NAMALWA (cell line): Measurements from ENCODE around the gene IGF1R.

Experiments used
- DNase-seq: peaks from one replicate; pipeline ENCODE4 v3.0.0-alpha.2; 2015; ENCODE audit warnings: low spot score

IGF1R gene

DNA sequence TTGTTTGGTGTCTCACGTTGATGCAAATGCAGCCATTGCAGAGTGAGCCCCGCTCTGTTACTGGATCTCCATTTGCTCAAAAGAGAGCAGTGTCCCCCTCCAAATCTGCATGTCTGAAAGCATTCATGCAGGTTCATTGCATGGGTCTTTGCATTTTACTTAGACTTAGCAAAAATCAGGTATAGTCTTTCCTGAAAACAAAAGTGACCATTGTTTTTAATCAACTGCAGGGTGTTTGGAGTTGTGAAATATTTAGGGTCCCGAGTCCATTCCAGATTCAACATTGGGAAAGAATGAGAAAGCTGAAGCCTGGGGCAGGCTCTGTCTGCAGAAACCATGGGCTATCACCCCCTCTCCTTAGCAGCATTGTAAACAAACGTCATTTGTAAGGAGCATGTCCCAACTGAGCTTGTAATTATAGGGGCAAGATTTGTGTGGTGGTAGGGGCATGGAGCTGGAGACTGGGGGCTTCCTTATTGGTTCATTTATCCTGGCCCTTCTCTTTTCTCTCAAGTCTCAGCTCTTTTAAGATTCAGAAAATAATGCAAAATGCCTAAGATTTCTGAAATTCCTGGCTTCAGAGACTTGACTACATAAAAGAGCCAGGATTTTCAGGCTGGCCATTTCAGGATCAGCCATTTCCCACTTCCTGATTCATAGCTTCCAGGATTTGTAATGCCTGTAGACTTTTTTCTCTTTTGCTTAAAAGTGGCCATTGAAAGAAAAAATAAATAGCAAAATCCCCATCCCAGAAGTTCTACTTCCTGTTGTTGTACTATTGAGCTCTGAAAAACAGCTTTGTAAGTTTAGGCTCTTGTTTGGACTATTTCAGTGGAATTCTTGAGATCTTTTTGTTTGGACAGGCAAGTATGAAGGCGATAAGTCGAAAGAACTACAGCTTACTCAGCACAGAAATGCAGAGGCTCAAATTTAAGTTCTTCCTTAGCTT lies 23.0 kb downstream of the IGF1R start:
- DNase-seq: no peak

DNA sequence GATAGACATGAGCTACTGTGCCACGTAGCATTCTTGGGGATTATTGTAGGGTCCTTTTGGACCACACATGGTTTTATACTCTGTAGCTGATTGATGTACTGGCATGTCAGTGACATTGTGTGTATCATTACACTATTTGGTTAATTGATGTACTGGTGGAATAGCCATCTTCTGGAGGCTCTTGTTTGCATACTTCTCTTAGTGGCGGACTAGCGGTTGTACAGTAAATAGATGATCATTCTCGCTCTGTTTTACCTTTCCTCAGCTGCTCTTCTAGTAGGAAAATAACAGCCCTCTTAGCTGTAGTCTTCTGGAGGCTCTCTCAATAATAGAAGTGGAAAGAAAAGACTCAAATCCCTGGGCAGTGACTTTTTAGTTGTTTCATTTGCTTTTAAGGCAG lies 24.8 kb downstream of the IGF1R start:
- no peak for DNase-seq

DNA sequence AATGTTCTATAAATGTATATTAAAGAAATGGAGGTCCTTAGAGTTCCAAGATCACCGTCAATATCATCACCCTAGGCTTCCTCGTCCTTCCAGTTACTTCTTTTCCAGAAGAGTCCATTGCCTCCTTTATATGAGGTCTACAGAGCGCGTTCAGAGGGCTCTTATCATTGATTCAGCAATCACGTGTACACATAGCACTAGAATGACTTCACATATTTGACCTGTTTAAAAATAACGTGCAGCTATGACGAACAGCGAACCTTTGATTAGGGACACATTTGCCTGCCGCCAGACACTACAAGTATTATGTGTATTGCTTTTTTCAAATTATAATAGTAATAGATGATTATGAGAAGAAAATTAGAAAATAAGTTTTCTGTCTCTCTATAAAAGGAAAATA lies 26.0 kb downstream of the IGF1R start:
- no peak for DNase-seq

DNA sequence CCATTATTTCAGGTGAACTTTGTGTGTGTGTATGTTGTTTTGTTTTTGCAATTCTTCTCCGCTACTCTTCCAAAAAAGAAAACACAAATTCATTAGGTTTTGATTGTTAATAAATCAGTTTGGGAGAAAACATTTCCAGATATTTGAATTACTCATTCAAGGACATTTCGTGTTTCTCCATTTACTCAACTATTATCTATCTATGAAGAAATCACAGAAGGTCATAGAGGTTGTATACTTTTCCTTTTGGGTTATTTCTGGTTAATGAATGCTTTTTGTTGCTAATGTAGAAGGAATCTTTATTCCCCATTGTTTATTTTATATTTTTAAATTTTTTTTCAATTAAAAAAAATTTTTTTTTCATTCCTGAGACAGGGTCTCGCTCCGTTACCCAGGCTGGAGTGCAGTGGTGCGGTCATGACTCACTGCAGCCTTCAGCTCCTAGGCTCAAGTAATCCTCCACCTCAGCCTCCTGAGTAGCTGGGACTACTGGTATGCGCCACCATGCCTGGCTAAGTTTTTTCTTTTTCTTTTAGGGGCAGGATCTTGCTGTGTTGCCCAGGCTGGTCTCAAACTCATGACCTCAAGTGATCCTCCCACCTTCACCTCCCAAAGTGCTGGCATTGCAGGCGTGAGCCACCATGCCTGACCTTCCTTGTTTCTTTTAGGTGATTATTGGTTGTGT lies 28.4 kb downstream of the IGF1R start:
- no peak for DNase-seq

DNA sequence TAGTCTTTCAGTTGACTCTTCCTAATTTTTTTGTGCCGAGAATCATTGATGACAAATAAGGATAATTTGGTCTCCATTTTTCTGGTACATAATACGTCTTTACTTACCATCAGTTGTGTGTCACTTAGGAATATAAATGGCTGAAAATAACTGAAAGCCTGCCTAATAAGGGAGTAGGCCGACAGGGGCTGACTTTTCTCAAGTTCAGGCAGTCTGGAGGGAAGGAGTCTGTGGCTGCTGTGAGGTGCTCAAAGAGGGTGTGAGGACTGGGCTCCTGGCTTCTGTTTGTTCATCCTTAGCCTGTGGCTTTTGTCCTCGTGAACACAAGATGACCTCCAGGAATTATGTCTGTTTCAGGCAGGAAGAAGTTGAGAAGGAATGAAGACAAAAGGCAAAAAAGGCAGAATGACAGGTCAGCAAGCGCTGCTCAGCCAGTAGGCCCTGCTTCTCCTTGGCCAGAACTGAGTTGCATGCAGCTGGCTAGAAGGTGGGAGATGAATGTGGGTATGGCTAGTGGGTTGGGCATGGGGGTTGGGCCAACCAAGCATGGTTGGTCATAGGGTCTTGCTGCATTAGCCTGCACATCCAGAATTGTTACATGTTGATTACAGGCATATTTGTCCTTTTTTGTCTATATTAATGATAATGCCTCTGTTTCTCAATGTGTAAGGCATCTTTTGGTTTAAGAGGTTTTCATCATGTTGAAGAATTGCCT lies 29.2 kb downstream of the IGF1R start:
- no peak for DNase-seq

DNA sequence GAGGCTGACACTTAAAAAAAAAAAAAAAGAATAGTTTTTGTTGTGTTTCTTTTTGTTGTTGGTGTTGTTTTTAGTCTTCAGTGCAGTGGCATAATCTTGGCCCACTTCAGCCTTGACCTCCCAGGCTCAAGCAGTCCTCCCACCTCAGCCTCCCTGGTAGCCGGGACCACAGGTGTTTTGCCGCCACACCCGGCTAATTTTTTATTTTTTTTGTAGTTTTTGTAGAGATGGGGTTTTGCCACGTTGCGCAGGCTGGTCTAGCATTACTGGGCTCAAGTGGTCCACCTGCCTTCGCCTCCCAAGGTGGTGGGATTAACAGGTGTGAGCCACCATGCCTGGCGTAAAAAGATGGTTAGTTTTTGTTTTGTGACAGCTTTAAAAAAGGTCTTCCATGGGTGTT lies 30.1 kb downstream of the IGF1R start:
- DNase-seq: no peak

DNA sequence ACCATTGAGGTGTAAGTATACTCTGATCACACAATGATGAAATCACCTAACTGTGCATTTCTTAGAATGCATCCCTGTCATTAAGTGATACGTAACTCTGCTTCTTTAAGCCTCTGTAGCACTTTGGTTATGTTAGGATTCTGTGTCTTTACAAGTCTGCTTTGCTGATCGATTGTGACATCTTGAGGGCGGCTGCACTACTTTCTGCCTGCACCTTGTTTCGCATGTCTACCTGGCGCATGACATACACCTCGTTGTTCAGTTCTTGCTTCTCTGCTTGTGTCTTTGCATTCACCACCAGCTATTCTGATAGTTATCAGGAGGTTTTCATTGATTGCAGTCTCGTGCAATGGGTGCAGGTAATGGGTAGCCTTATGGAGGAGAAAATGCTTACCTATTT lies 32.7 kb downstream of the IGF1R start:
- DNase-seq: no peak

DNA sequence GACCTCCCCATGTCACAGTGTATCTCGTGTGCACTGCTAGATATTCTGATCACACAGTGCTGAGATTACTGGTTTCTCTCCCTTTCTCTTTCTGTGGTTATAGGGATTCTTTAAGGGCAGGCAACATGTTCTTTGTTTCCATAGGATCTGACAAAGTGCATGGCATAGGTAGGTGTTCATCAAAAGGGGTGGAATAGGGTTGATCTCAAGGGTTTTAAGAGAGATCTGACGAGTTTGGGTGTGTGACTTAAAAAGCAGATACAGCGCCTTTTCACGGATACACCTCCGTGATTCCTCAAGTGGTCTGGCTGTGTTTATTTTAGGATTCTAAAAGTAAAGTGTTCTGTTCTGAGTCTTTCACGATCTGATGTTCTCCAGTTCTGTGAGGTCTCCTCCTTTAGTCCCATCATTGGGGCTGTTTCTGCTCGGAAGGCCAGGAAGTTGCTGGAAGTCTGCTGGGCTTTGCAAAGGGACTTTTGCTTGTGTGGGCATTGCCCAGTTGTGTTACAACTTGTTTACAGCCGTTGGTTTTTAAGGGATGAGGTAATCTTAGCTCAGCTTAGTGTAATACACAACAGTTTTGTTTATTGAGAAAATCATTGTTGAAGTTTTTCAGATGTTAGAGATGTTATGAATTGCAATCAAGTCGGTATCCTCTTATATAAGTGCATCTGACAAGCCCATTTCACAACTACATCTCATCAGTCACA lies 34.8 kb downstream of the IGF1R start:
- no peak for DNase-seq

DNA sequence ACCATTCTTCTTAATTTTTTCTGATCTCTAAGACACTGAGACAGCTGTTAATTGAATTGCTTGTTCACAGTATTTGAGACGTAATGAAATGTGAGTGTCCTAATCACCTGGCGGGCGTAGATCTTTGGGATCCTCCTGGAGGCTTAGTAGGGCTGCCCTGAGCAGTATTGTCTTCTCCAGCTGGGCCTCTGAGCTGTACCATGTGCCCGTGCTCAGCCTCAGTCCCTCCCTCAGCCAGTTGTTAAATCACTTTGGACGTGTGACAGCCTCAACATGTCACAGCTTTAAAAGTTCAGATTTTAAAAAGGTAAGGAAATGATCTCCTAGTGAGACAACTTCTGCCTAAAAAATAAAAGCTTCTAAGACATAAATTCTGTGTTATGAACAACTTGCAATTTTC lies 35.5 kb downstream of the IGF1R start:
- no peak for DNase-seq

DNA sequence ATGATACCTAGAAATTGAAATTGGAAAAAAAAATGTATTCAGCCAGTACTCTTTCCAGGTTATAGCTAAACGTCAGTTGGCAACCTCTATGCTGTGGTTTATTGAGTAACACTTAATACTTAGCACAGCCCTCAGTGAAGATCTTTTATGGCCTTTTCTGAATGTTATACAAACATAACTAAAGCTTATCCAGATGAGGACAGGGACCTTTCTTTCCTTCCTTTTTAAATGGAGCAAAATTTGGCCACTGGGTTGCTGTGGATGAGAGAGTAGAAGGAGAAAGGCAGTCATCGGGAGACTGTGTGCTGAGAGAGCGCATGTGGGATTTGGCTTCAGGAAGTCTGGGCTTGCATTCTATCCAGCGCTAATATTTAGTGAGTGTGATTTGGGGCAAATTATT lies 36.1 kb downstream of the IGF1R start:
- no peak for DNase-seq

DNA sequence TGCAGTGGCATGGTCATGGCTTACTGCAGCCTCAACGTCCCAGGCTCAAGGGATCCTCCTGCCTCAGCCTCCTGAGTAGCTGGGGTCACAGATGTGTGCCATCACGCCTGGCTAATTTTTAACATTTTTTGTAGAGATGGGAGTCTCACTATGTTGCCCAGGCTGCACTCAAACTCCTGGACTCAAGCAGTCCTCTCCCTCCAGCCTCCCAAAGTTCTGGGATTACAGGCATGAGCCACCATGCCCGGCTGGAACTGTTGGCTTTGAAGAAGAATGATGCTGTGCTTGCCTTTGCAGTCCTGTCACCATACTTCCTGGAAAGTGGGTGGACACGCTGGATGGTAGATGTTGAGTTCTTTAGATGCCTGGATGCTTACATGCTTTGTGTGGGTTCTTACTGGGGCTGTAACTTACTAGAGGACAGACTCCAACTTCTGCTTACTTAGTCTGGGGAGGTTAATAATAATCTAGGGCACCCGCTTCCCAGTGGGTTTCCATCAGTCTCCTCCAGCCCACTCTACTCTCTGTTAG lies 36.7 kb downstream of the IGF1R start:
- DNase-seq: no peak

DNA sequence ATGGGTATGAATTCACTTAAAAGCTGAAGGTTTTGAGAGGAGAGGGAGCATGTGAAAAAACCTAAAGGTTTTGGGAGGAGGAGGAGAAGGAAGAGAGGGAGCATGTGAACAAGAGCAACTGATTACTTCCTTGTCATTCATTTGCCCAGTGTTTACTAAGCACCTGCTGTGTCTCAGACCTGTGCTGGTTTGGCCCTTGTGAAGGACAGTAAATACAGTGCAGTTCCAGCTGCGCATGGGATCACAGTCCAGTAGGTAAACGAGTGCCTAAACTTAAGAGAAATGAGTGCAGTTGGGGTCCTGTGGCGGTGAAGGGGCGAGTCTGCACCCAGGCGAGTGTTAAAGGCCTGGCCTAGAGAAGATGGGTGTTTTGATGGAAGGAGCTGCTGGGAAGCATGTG lies 38.6 kb downstream of the IGF1R start:
- DNase-seq: no peak

DNA sequence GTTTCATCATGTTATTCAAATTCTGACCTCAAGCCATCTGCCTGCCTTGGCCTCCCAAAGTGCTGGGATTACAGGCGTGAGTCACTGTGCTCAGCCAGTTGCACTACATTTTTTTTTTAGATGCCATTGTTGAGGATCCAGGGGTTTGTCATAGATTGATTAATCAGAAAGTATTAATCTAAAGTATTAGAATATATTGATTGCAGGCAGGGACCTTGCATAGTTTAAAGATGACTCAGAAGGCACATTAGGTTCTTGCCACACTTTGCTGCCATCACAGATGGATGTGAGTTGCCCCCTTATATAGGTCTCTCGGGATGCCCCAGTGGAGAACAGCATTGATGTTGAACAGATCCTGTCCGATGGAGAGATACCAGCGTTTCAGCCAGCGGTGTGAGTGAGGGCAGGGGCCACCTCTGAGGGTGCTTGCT lies 41.1 kb downstream of the IGF1R start:
- DNase-seq: no peak

DNA sequence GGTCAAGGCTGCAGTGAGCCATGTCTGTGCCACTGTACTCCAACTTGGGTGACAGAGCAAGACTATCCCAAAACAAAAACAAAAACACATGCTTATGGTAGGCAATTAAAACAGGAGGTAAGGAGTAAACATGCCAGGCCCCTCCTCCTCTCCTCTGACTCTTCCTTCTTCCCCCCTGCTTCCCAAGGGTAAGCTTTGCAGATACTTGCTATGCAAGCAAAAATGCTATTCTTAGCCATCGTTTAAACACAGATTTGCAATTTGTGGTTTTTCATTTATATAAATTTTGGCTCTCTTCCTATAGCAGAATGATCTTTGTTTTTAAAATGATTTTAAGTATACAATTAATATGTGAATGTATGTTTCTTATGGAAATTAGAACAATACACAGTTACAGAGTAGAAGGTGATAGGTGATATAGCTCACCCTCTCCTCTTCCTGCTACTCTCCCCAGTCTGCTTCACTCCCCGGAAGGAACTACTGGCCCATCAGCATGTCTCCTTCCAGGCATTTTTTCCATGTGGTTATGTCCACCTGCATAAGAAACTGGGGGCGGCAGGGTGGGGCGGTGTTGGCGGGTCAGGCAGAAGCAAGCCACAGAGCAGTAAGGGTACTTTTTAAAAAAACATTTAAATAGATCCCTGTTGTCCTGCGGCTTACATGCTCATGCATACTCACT lies 42.1 kb downstream of the IGF1R start:
- no peak for DNase-seq

DNA sequence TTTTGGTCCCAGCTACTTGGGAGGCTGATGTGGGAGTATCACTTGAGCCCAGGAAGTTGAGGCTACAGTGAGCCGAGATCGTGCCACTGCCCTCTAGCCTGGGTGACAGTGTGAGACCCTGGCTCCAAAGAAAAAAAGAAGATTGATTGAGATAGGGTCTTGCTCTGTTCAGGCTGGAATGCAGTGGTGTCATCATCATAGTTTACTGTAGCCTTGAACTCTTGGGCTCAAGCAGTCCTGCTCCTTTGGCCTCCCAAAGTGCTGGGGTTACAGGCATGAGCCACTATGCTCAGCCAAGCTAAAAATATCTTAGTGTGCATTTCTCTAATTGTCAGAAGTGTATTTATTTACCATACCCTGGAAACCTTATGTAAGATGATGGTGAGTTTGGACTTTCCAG lies 43.9 kb downstream of the IGF1R start:
- DNase-seq: no peak

DNA sequence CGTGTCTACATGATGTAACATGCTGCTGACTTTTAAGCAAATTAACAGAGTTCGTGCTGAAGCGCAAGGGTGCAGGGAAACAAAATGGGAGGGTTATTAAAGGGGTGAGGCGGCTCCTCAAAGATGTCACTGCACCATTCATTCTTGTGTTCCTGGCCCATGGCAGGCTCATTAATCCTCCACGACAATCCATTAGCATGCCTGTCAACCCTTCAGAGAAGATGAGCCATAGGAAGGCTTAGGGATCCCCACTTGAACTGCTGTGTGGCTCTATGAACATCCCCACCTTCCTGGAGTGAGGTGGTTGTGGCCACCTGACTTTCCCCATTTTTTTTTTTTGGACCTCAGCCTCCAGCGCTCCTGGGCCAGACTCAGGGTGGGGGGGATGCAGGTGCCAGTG lies 45.8 kb downstream of the IGF1R start:
- DNase-seq: no peak

DNA sequence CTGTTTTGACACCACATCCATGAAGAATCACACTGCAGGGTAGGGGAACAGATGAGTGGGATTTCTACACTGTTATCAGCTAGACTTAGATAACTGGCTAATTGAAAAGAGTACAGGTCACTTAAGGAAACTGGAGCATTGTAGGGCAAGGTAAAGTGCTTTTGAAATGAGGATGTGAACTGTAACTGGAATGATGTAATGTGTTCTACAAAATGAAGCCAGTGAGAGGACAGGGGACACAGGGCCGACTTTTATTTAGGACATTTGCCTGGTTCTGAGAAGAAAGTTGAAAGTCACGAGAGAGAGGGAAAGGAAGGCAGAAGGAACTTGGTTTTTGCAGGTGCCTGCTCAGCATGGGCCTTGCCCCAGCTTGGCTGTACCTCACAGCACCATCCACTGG lies 50.5 kb downstream of the IGF1R start:
- no peak for DNase-seq

DNA sequence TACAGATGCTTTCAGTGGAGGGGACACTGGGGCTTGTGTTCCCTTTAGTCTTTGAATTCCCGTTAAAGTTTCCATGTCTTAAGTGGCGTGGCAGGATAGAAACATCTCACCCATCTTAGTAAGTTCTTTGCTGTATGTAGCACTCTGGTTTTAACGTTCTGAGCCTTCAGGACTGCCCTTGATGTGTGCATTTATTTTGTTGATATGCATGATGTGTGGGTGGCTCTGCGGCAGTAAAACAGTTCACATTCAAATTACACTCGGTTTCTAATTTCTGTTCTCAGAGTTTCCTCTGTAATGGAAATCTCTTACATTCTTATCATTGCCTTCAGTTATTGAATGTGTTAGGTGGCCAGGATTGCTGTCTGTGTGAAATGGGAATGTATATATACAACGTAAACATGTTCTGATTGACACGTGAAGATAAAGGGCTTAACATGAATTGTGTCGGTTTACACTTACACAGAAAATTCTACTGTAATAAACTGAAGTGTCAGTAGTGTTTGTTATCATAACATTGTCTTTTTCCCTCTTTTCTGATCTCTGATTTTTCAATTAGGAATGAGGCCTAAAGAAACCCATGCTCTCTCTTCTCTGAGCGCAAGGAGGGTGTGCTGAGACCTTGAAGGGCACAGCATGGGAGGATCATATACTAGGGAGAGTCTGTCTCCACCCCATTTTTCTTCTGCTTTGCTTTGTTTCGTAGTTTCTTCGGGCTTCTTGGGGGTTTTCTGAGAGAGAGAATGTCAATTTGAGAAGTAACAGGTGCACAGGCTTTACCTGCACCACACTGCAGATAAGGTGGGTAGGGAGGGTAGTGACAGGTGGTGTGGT lies 51.5 kb downstream of the IGF1R start:
- DNase-seq: no peak

DNA sequence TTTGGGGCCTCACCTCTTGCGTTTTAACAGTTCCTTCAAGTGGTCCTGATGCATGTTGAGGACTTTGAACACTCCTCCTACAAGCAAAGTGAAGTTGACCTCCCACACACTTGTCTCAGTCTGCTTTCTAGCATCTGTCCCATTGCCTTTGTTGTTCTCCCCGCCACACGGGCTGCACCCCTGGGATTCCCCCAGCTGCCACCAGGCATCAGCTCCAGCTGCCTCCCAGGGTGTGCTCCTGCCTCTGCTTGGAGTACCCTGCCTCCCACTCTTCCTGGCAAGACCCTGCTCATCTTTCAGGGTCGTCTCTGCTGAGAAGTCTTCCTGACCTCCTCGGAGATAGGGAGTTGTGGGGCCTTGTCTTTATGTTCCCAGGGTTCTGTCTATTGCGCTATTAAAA lies 52.2 kb downstream of the IGF1R start:
- no peak for DNase-seq

DNA sequence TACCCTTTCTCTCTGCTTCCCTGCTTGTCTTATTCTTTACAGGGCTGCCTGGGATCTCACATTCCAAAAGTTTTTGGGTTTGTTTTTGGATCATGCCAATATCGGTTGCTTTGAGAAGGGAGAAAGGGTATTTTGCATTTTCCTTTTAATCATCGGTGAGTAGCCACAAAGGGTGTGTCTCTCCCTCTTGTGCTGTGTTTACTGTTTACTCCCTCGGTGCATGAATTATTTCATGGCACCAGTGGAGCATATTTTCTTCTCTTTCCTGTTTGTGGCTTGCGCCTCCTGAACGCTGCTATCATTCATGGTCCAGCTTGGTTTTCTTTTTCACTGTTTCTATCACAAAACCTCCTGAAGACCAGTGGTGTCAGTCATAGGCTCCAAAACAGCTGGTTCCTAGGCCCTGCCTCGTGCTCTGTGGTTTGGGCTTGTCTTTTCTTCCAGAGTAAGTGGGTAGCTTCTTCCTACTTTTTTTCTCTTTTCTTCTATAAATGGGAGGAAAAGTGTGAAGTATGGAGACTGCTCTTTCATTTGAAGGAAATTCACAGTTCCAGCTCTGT lies 54.9 kb downstream of the IGF1R start:
- no peak for DNase-seq
